Ishikawa (cell line): ENCODE results near the gene CATSPERZ.

Experiments used
- EGR1 ChIP-seq: IDR thresholded peaks from 2 replicates; pipeline ENCODE4 v1.6.1; 2012
- ZBTB7A ChIP-seq: IDR thresholded peaks from 2 replicates; pipeline ENCODE4 v1.6.1; 2012; ENCODE audit warnings: low read depth
- TF ChIP-seq, protein P1 (sequence below): IDR thresholded peaks from 2 replicates; pipeline ENCODE4 v1.6.1; 2012

DNA sequence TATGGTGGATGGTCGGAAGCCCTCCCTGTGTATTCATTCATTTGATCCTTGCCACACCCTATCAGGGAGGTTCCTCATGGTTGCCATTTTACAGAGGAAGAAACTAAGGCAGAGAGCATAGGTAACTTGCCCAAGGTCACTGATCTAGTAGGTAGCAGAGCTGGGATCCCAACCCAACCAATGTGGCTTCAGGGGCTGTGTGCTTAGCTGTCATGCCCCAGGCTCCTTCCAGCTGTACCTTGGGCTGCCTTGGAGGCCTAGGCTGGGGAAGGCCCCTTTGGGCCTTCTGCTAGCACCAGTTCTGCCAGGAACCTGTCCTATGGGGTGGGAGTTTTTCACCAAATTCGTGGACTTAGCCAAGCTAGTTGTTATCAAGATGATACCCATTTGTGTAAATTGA lies 24.3 kb upstream of the CATSPERZ start:
- TF ChIP-seq EGR1, result no peak
- TF ChIP-seq, protein P1, sequence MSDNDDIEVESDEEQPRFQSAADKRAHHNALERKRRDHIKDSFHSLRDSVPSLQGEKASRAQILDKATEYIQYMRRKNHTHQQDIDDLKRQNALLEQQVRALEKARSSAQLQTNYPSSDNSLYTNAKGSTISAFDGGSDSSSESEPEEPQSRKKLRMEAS, result no peak
- TF ChIP-seq ZBTB7A, result no peak
